Endothelial cell (in vitro differentiated cells): Measurements from ENCODE around the gene PDGFC. TPM values are rescaled to one million over a fixed set of nuclear protein-coding genes. Genes with fewer than 3 reads are reported as not detected.

Experiments
- DNase-seq: peaks from one replicate; pipeline ENCODE4 v3.0.0; 2021; ENCODE audit warnings: low spot score
- H3K27ac Mint-ChIP-seq: one replicate; pipeline ENCODE4 v1.8.0; 2021; ENCODE audit warnings: mixed read lengths, inconsistent platforms; ENCODE audit not compliant: unreplicated experiment
- H3K27me3 Mint-ChIP-seq: one replicate; pipeline ENCODE4 v1.8.0; 2021; ENCODE audit warnings: mild to moderate bottlenecking, moderate library complexity, mixed read lengths, inconsistent platforms; ENCODE audit not compliant: unreplicated experiment
- H3K36me3 Mint-ChIP-seq: one replicate; pipeline ENCODE4 v1.8.0; 2021; ENCODE audit warnings: mild to moderate bottlenecking, low read depth, mixed read lengths, inconsistent platforms; ENCODE audit not compliant: unreplicated experiment
- H3K4me1 Mint-ChIP-seq: one replicate; pipeline ENCODE4 v1.8.0; 2021; ENCODE audit warnings: mild to moderate bottlenecking, mixed read lengths, inconsistent platforms; ENCODE audit not compliant: unreplicated experiment
- H3K4me3 Mint-ChIP-seq: one replicate; pipeline ENCODE4 v1.8.0; 2021; ENCODE audit warnings: mild to moderate bottlenecking, mixed read lengths, inconsistent platforms; ENCODE audit not compliant: unreplicated experiment
- H3K9me3 Mint-ChIP-seq: one replicate; pipeline ENCODE4 v1.8.0; 2021; ENCODE audit warnings: mixed read lengths, inconsistent platforms; ENCODE audit not compliant: unreplicated experiment
- total RNA-seq: library from RNA; stranded (reverse); fragmentation: NEBNext Ultra II Directional; extraction: Animal tissue kit (Norgen Biotek cat#: 25700); gene quantifications from one replicate; pipeline ENCODE4 v1.2.1, GENCODE V29; 2021; ENCODE audit not compliant: unreplicated experiment
- TF ChIP-seq, protein P1 (sequence below): fragments of 200-600 bp; sonication (generic); IDR thresholded peaks from one replicate; pipeline ENCODE4 v1.5.0; 2021; ENCODE audit warnings: antibody characterized with exemption; ENCODE audit not compliant: unreplicated experiment

The PDGFC gene
- total RNA-seq, 1 donor from 2014 or later, result 22.0 TPM

DNA sequence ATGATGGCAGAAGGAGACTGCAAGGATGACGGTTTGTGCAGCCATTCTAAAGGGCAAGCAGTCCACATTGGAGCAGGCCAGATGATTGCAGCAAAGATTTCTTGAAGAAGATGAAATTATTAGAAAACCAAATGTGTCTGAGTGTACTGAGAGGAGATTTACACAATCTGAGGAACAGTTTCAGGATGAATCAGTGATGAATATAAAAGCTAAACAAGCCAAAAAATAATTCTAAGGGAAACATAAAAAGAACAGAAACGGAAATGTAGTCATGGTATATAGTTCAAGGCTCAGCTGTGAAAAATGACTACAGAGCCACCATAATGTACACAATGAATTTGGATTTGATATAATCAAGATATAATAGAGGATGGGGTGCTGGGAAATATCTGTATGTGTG lies 168.5 kb downstream of the PDGFC start:
- DNase-seq, result no peak
- no peak overlapping the region for H3K4me3 Mint-ChIP-seq
- H3K27me3 Mint-ChIP-seq, result no peaks in the 10 kb centered on the region
- H3K9me3 Mint-ChIP-seq, result no peaks in the 10 kb centered on the region
- H3K27ac Mint-ChIP-seq, result no peak overlapping the region
- H3K4me1 Mint-ChIP-seq, result peaks cover 7% of the 10 kb centered on the region
- TF ChIP-seq, protein P1, sequence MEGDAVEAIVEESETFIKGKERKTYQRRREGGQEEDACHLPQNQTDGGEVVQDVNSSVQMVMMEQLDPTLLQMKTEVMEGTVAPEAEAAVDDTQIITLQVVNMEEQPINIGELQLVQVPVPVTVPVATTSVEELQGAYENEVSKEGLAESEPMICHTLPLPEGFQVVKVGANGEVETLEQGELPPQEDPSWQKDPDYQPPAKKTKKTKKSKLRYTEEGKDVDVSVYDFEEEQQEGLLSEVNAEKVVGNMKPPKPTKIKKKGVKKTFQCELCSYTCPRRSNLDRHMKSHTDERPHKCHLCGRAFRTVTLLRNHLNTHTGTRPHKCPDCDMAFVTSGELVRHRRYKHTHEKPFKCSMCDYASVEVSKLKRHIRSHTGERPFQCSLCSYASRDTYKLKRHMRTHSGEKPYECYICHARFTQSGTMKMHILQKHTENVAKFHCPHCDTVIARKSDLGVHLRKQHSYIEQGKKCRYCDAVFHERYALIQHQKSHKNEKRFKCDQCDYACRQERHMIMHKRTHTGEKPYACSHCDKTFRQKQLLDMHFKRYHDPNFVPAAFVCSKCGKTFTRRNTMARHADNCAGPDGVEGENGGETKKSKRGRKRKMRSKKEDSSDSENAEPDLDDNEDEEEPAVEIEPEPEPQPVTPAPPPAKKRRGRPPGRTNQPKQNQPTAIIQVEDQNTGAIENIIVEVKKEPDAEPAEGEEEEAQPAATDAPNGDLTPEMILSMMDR, result no peak
- no peaks in the 10 kb centered on the region for H3K36me3 Mint-ChIP-seq

DNA sequence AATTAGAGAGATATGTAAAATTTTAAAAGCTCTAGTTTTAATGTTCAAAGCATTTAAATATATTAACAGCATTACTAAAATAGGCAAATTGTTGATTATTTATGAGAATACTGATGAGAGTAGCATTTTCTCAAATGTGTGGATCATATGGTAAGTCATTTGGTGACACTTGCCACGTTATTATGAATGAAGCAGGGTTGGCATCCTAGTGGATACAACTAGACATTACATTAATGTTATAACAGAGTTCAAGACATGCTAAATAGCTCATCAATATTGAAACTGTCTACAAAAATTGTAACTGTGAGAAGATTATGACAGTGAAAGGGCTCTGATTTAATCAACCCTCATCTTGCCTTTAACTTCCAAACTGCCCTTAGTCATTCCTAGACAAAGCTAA lies 171.1 kb downstream of the PDGFC start:
- no peaks in the 10 kb centered on the region for H3K27me3 Mint-ChIP-seq
- DNase-seq, result no peak
- TF ChIP-seq, protein P1, result peak; percentile 54
- no peaks in the 10 kb centered on the region for H3K36me3 Mint-ChIP-seq
- no peaks in the 10 kb centered on the region for H3K9me3 Mint-ChIP-seq
- H3K27ac Mint-ChIP-seq, result no peak overlapping the region
- H3K4me3 Mint-ChIP-seq, result no peak overlapping the region
- peaks cover 7% of the 10 kb centered on the region for H3K4me1 Mint-ChIP-seq

DNA sequence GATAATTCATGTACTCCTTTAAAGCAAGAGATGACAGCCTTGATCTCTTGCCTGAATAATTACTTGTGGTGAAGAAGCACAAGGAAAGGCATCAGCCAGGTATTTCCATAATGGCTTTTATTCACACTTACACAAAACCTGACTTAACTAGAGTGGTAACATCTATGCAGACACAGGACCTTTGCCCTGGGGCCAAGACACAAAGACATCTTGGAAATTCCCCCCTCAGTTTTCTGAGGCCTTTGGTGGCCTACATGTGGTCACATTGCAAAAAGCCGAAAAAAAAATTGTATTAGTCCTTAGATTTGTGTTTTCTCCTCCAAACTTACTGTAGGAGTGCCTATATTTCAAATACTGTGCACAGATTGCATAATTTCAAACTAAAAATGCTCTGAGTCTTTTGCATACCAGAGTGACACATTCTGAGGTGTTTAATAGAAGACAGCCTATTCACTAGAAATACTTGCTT lies 172.4 kb downstream of the PDGFC start:
- TF ChIP-seq, protein P1, result no peak
- Mint-ChIP-seq H3K27me3 (no peaks in the 10 kb centered on the region), H3K4me3 (no peak overlapping the region), H3K36me3 (no peaks in the 10 kb centered on the region), H3K27ac (no peak overlapping the region), H3K4me1 (peaks cover 12% of the 10 kb centered on the region), H3K9me3 (no peaks in the 10 kb centered on the region)
- DNase-seq, result no peak

DNA sequence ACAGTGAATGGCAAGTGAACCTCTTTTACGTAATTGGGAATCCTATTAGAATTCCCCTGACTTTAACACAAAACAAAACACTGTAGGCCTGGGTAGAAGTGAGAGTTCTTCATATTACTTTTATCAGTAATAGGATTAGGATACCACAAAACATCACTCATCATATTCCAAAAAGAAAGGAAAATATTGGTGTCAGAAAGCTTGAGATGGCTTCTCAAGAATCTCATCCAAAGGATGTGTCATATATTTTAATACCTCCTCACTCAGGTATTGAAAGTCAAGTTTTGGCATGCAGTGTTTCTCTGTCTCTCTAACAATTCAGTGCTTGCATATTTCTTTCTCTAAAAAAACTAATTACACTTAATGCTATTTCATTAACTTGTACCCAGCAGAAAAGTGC lies 173.2 kb downstream of the PDGFC start:
- peaks cover 13% of the 10 kb centered on the region for H3K4me1 Mint-ChIP-seq
- no peak overlapping the region for H3K27ac Mint-ChIP-seq
- no peaks in the 10 kb centered on the region for H3K36me3 Mint-ChIP-seq
- no peaks in the 10 kb centered on the region for H3K27me3 Mint-ChIP-seq
- no peak for DNase-seq
- TF ChIP-seq, protein P1, result no peak
- no peaks in the 10 kb centered on the region for H3K9me3 Mint-ChIP-seq
- no peak overlapping the region for H3K4me3 Mint-ChIP-seq

DNA sequence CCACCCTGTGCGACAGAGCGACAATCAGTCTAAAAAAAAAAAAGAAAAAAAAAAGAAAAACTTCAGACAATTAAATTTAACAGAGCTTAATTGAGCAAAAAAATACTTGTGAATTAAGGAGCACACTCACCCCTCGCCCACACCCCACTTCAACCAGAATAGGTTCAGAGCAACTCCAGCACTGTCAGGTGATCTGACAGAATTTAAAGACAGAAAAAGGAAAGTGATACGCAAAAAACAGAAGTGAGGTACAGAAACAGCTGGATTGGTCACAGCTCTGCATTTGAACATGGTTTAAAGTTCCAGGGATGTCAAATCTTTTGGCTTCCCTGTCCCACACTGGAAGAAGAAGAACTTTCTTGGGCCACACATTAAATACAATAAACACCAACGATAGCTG lies 174.4 kb downstream of the PDGFC start:
- peaks cover 6% of the 10 kb centered on the region for H3K4me1 Mint-ChIP-seq
- DNase-seq, result no peak
- no peak overlapping the region for H3K4me3 Mint-ChIP-seq
- no peak overlapping the region for H3K27ac Mint-ChIP-seq
- no peaks in the 10 kb centered on the region for H3K27me3 Mint-ChIP-seq
- no peaks in the 10 kb centered on the region for H3K36me3 Mint-ChIP-seq
- TF ChIP-seq, protein P1, result no peak
- H3K9me3 Mint-ChIP-seq, result no peaks in the 10 kb centered on the region
